Endothelial cell of umbilical vein (primary cell): ENCODE results near the gene TOX2. TPM values are rescaled to one million over a fixed set of nuclear protein-coding genes. Genes with fewer than 3 reads are reported as not detected.

Experiments
- BruUV-seq: library from RNA; stranded (reverse); fragments of 400-500 nt; replicated peaks from 2 replicates; lab custom pipeline; 2021; lab: Mats Ljungman, UMichigan
- CTCF ChIA-PET: fragments of 300-600, 350-600 bp; sonication (Branson Sonifier 250); formaldehyde crosslinking; loops from one replicate; lab custom pipeline; 2021; ENCODE audit warnings: antibody characterized with exemption, inconsistent platforms; lab: Charles Lee
- POLR2A ChIA-PET: fragments of 300-600, 350-600 bp; sonication (Branson Sonifier 250); formaldehyde crosslinking; loops from one replicate; lab custom pipeline; 2021; ENCODE audit warnings: antibody characterized with exemption, inconsistent platforms; lab: Charles Lee
- DNase-seq: peaks from one replicate; pipeline ENCODE4 v3.0.0-alpha.2; 2011; ENCODE audit warnings: low read depth, low spot score
- FAIRE-seq: peaks from 2 replicates; lab custom pipeline; 2011; peaks lifted over from hg19 to GRCh38; lab: Jason Lieb, UNC
- H2AFZ ChIP-seq: 2 replicates; pipeline ENCODE4 v1.6.0; 2012; ENCODE audit warnings: low read depth, low read length, control low read depth, inconsistent platforms
- H3K27ac ChIP-seq: 2 replicates; pipeline ENCODE4 v1.5.1; 2011; ENCODE audit warnings: low read depth, mild to moderate bottlenecking, control low read depth, low read length, moderate library complexity; ENCODE audit not compliant: insufficient read depth
- H3K27me3 ChIP-seq, 2 experiments: 2 replicates each; pipeline versions ENCODE4 v1.6.0 to v1.6.1; 2011; ENCODE audit warnings: low read length in 2 of 2, mixed read lengths in 1 of 2; ENCODE audit not compliant: control insufficient read depth in 2 of 2, insufficient read depth in 2 of 2
- H3K36me3 ChIP-seq, 2 experiments: 2 replicates in 1 of 2; 3 replicates in 1 of 2; pipeline ENCODE4 v1.5.1; 2011; ENCODE audit warnings: low read length in 2 of 2, mild to moderate bottlenecking in 1 of 2, moderate library complexity in 1 of 2; ENCODE audit not compliant: control insufficient read depth in 2 of 2, insufficient read depth in 2 of 2; ENCODE audit errors: extremely low read depth in 1 of 2
- H3K4me1 ChIP-seq: 3 replicates; pipeline ENCODE4 v1.5.1; 2011; ENCODE audit warnings: mild to moderate bottlenecking, low read length; ENCODE audit not compliant: control insufficient read depth, insufficient read depth; ENCODE audit errors: extremely low read depth
- H3K4me2 ChIP-seq: 2 replicates; pipeline ENCODE4 v1.6.1; 2011; ENCODE audit warnings: low read length, control low read depth, mixed read lengths; ENCODE audit not compliant: insufficient read depth
- H3K4me3 ChIP-seq, 3 experiments: fragments of 200-600 bp in 1 of 3; sonication (generic), shearing (Covaris generic) in 1 of 3; replicated peaks in 1 of 3; 2 replicates each; pipeline ENCODE4 v1.5.1; 2011 to 2016; ENCODE audit warnings: control low read depth in 3 of 3, low read length in 3 of 3, mild to moderate bottlenecking in 2 of 3, inconsistent platforms in 1 of 3, low read depth in 1 of 3, moderate library complexity in 1 of 3; ENCODE audit not compliant: insufficient read depth in 1 of 3
- H3K79me2 ChIP-seq: 2 replicates; pipeline ENCODE4 v1.6.0; 2012; ENCODE audit warnings: low read length, inconsistent platforms; ENCODE audit not compliant: control insufficient read depth, insufficient read depth
- H3K9ac ChIP-seq: replicated peaks from 2 replicates; pipeline ENCODE3; 2011; ENCODE audit warnings: low read length, control low read depth; ENCODE audit not compliant: insufficient read depth; ENCODE audit errors: extremely low read depth
- H3K9me1 ChIP-seq: replicated peaks from 3 replicates; pipeline ENCODE4 v1.6.0; 2011; ENCODE audit warnings: mild to moderate bottlenecking, low read length; ENCODE audit not compliant: control insufficient read depth, insufficient read depth; ENCODE audit errors: extremely low read depth
- H3K9me3 ChIP-seq: replicated peaks from 2 replicates; pipeline ENCODE4 v1.5.1; 2012; ENCODE audit warnings: low read length, inconsistent platforms; ENCODE audit not compliant: control insufficient read depth, insufficient read depth
- H4K20me1 ChIP-seq: replicated peaks from 2 replicates; pipeline ENCODE3; 2011; ENCODE audit warnings: mild to moderate bottlenecking, low read length; ENCODE audit not compliant: control insufficient read depth, insufficient read depth; ENCODE audit errors: extremely low read depth
- CTCF ChIP-seq, 2 donors: IDR thresholded peaks; 1 replicate in 1 of 2; 2 replicates in 1 of 2; pipeline ENCODE4 v1.5.1; 2011; ENCODE audit warnings: low read length in 2 of 2, mild to moderate bottlenecking in 2 of 2, moderate library complexity in 2 of 2, control low read depth in 1 of 2, inconsistent platforms in 1 of 2, low read depth in 1 of 2; ENCODE audit not compliant: insufficient read depth in 1 of 2; ENCODE audit errors: extremely low read depth in 1 of 2
- EZH2 ChIP-seq: IDR thresholded peaks from 2 replicates; pipeline ENCODE4 v1.6.1; 2012; ENCODE audit warnings: borderline replicate concordance, low read depth, mild to moderate bottlenecking, moderate library complexity, low read length, inconsistent platforms; ENCODE audit not compliant: severe bottlenecking
- FOS ChIP-seq: IDR thresholded peaks from 2 replicates; pipeline ENCODE4 v1.6.1; 2011; ENCODE audit warnings: mild to moderate bottlenecking, low read length, moderate library complexity, borderline replicate concordance; ENCODE audit not compliant: insufficient read depth
- GATA2 ChIP-seq: IDR thresholded peaks from 2 replicates; pipeline ENCODE4 v1.7.0; 2011; ENCODE audit warnings: low read depth, mild to moderate bottlenecking, moderate library complexity, mixed read lengths, low read length; ENCODE audit not compliant: insufficient read length, insufficient read depth
- JUN ChIP-seq: IDR thresholded peaks from 2 replicates; pipeline ENCODE4 v1.6.1; 2011; ENCODE audit warnings: borderline replicate concordance, low read depth; ENCODE audit not compliant: insufficient read length, insufficient read depth
- MAX ChIP-seq: IDR thresholded peaks from 2 replicates; pipeline ENCODE4 v1.6.1; 2011; ENCODE audit not compliant: insufficient read depth, insufficient read length
- MYC ChIP-seq: IDR thresholded peaks from one replicate; pipeline ENCODE4 v1.6.1; 2011; ENCODE audit warnings: mild to moderate bottlenecking, low read depth, low read length
- POLR2A ChIP-seq: IDR thresholded peaks from 2 replicates; pipeline ENCODE4 v1.6.1; 2012; ENCODE audit warnings: low read depth, mild to moderate bottlenecking, control low read depth, low read length
- POLR2AphosphoS5 ChIP-seq: IDR thresholded peaks from 2 replicates; pipeline ENCODE4 v1.6.1; 2012; ENCODE audit warnings: low read depth, mild to moderate bottlenecking, control low read depth, low read length, moderate library complexity; ENCODE audit not compliant: insufficient read depth
- dilution Hi-C: fragments of 300-500 bp; cut with MboI; formaldehyde crosslinking; loops from one replicate; pipeline ENCODE4 v1.15.0; 2019; ENCODE audit warnings: low sequenced_read_pairs; ENCODE audit not compliant: extremely low pct_ligation_motif_present
- intact Hi-C: fragments of 100-400 bp; cut with micrococcal nuclease; formaldehyde crosslinking; loops from one replicate; pipeline ENCODE4 v1.10.0; 2022
- polyA plus RNA-seq, 4 experiments: library from polyadenylated mRNA; depleted of rRNA in 3 of 4; stranded (reverse) in 3 of 4; unstranded in 1 of 4; fragments of >200 nt; gene quantifications; 2 replicates each; pipeline versions ENCODE4 v1.2.1 to v1.2.3, GENCODE V29; 2011 to 2012; ENCODE audit warnings: missing spikeins in 1 of 4
- total RNA-seq: library from RNA; stranded (reverse); gene quantifications from 2 replicates; pipeline ENCODE4 v1.2.3, GENCODE V29; 2021

Gene TOX2
- total and polyA plus RNA-seq, 2 donors (not counting 3 experiments of a cell fraction or from before 2014, with no cell fraction given), result 7.0 to 18.6 TPM

- no peak overlapping the region for H3K27ac ChIP-seq
- FAIRE-seq (no peak), DNase-seq (no peak)
- H4K20me1 ChIP-seq, result no peaks in the 10 kb centered on the region
- H3K27me3 ChIP-seq, result peaks cover 0 to 6% of the 10 kb centered on the region in 2 experiments
- H3K4me1 ChIP-seq, result no peaks in the 10 kb centered on the region
- no peak overlapping the region for H3K4me2 ChIP-seq
- no peak for TF ChIP-seq EZH2
- TF ChIP-seq FOS, result no peak
- TF ChIP-seq JUN, result no peak
- TF ChIP-seq MYC, result no peak
- TF ChIP-seq POLR2AphosphoS5, result no peak
- no peak for TF ChIP-seq MAX
- TF ChIP-seq GATA2, result no peak
- no peak for TF ChIP-seq CTCF (IDR thresholded peaks at IDR 0.05; ENCODE audit: extremely low read depth in 1 of 2, insufficient read depth in 1 of 2, low read depth in 1 of 2, low read length in 2 of 2)
- no peak for TF ChIP-seq POLR2A
- dilution Hi-C loops (no loop called here), intact Hi-C loops (no loop called here)
- H3K9me1 ChIP-seq, result no peaks in the 10 kb centered on the region
- H3K9me3 ChIP-seq, result no peaks in the 10 kb centered on the region
- ChIA-PET POLR2A (no interaction called here), CTCF (no interaction called here)
- H2AFZ ChIP-seq, result no peak overlapping the region
- no peak overlapping the region for H3K4me3 ChIP-seq
- BruUV-seq, result no TSS peak
- H3K9ac ChIP-seq, result no peak overlapping the region
- no peaks in the 10 kb centered on the region for H3K79me2 ChIP-seq
- no peaks in the 10 kb centered on the region for H3K36me3 ChIP-seq
Observed at GRCh38 chr20:44034965-44035635, 120.4 kb downstream of the TOX2 start.
